Activated naive CD4-positive, alpha-beta T cell treated with anti-CD3 and anti-CD28 coated beads, Interleukin-2, amount 50 U/mL, for 72 hours (primary cell): ENCODE data around the gene TCEAL9. TPM values are rescaled to one million over a fixed set of nuclear protein-coding genes. Genes with fewer than 3 reads are reported as not detected.
"Not testable (repeated sequence)": the region's sequence is repeated elsewhere in the genome, so short reads cannot be mapped to it uniquely, and the experiment has no call there.

Experiments
- ATAC-seq, 2 donors: fragments of 150-1000 bp; cut with Tn5 transposase; 2 replicates each; pipeline ENCODE4 v1.10.0; 2021; ENCODE audit warnings: mild to moderate bottlenecking in 2 of 2, moderate library complexity in 2 of 2
- DNase-seq, 2 donors: peaks; one replicate each; pipeline ENCODE4 v3.0.0; 2021 to 2022; ENCODE audit warnings: low spot score in 2 of 2
- H3K27ac Mint-ChIP-seq, 2 donors: one replicate each; pipeline ENCODE4 v1.8.0; 2022; ENCODE audit warnings: mild to moderate bottlenecking in 2 of 2, mixed read lengths in 2 of 2
- H3K36me3 Mint-ChIP-seq, 2 donors: one replicate each; pipeline ENCODE4 v1.8.0; 2022; ENCODE audit warnings: mixed read lengths in 2 of 2
- H3K9me3 Mint-ChIP-seq, 2 donors: one replicate each; pipeline ENCODE4 v1.8.0; 2022; ENCODE audit warnings: mixed read lengths in 2 of 2
- total RNA-seq, 2 donors: library from RNA; stranded (reverse); gene quantifications; one replicate each; pipeline ENCODE4 v1.2.3, GENCODE V29; 2022

The TCEAL9 gene, protein sequence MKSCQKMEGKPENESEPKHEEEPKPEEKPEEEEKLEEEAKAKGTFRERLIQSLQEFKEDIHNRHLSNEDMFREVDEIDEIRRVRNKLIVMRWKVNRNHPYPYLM
- total RNA-seq: 1 to 10 TPM in 1 of 2 donors, under 1 TPM in 1; 0.80 to 3.2 TPM

DNA sequence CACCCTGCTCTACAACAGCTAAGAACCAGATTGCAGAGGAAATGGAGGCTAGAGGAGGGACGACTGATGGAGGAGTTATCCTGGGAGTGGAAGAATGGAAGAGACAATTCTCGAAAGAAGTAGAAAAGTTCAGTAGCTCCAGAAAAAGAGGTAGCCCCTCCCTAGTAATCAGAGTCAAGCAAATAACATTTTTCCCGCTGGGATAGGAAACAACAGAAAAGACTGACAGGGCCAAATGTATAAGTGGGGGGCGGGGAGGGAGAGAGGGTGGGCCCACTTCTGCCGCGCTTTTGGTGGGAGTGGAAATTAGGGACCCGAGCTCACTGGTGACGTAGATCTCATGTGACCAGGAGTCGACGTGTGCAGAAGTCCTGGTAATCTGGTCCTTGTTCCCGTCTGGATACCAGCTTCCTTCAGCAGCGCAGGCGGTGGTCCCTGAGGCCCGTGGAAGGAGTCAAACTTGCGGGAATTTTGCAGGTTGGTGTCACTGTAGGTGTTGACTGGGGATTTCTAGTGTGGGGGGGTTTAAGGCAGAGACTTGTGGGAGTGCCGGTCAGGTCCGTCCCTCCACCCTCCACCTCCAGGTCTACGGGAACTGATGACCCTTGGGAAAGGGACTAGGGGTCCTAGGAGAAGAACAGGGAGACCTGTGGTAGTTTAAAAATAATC lies at the start of gene TCEAL9:
TCEAL9 (plus strand) TSS at position 377 of the 669 bp plus-strand sequence. CDS start 1,179 bp downstream, outside the sequence.
- H3K27ac Mint-ChIP-seq: peak within 1 kb of the TSS; percentile 27 to 36
- H3K36me3 Mint-ChIP-seq: no peaks in the 10 kb centered on the region
- H3K9me3 Mint-ChIP-seq: no peaks in the 10 kb centered on the region
- ATAC-seq (peak in 1 of 2 donors; percentile 37), DNase-seq (no peak)

DNA sequence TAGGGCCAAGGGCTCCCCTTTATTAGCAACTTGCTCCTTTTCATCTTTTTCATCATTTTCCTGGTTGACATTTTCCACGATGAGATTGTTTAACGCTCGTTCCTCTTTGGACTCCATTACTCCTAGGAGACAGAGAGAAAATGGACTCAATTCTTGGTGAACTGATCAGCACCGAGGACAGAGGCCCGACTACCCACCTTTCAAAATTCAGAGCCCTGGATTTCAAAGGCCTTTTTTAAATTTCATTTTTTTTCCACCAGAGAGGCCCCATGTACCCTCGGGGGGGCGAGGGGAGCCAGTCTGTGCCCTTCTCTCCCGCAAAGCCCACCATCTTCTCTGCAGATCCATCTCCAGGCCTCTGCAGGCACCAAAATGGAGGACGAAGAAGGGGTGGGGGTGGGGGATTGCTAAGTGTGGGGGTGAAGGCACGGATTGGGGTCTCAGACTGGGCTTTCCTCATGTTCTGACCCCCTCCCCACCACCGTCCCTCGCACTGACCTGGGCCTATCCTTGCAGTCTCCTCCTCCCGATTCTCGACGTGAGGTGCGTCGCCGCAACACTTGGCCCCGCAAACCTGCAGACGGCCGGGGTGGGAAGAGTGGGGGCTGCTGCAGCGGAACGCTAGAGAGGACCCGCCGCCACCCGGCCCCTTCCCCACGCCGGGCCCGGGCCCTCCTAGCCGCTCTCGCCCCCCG lies 46.3 kb upstream of the TCEAL9 start:
- DNase-seq (no peak), ATAC-seq (peak; percentile 11 to 14)
- Mint-ChIP-seq H3K36me3 (peaks cover 0 to 5% of the 10 kb centered on the region in 2 donors), H3K27ac (no peak overlapping the region), H3K9me3 (no peaks in the 10 kb centered on the region)

DNA sequence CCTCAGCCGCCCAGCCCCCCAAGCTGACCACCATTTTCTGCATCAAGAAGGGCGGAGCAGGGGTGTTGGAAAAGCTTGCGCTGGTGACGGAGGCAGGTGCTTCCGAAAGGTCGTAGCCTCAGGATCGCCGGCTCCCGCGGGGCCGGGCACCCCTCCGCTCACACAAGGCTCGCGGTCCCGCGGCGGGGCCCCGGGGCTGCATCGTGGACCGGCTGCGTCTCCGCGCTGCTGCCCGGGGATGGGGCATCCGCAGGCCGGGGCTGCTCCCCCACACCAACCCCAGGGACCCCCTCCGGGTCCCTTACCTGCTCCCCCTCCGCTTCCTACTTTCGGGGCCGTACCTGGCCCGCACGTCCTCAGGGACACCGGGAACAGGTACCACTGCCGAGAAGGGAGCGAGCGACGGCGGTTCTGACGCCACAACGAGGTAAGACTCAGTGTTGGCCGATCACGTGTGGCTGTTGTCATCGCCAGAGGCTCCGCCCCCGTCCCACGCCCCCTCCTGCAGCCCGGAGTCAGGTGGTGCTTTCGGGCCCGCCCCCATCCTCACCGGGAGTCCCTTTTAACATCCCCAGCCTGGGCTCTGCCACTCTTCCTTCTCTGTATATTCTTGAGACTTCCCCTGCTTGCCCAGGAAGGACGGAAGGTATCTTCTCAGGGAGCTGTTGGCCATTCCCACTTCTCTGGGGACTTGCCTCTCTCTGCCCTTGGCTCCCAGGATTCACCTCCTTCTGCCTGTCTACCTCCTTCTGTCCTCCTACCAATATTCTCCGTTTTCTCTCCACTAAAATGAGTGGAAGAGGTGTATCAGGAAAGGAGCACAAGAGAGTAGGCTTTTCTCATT lies 45.5 kb upstream of the TCEAL9 start, which contains the start of gene BEX2:
BEX2 (minus strand) TSS at position 436 of the 844 bp plus-strand sequence. CDS start 1,014 bp downstream, outside the sequence.
- peak; percentile 74 to 85 for DNase-seq
- ATAC-seq: peak; percentile 100
- peak within 1 kb of the TSS; percentile 54 to 72 for H3K27ac Mint-ChIP-seq
- H3K9me3 Mint-ChIP-seq: no peaks in the 10 kb centered on the region
- peaks cover 0 to 5% of the 10 kb centered on the region in 2 donors for H3K36me3 Mint-ChIP-seq

DNA sequence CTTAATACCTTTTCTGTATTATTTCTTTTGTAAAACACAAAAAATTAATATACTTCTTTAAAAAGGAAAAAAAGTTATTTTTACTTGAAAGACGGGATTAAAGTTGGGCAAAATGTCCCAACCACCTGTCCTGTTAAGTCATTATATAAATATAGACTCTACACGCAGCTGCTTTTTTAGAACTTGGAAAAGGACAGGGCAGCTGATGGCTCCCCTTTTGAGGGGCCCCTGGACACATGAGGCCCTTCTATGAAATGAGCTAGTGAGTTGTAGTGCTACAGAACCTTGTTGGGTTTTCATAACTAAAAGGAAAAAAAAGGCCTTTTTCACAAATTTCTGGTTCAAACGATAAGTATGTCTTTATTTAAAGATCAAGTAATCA lies 44.9 kb upstream of the TCEAL9 start:
- no peak overlapping the region for H3K27ac Mint-ChIP-seq
- H3K9me3 Mint-ChIP-seq: no peaks in the 10 kb centered on the region
- ATAC-seq: no peak
- DNase-seq: no peak
- H3K36me3 Mint-ChIP-seq: peaks cover 0 to 5% of the 10 kb centered on the region in 2 donors

DNA sequence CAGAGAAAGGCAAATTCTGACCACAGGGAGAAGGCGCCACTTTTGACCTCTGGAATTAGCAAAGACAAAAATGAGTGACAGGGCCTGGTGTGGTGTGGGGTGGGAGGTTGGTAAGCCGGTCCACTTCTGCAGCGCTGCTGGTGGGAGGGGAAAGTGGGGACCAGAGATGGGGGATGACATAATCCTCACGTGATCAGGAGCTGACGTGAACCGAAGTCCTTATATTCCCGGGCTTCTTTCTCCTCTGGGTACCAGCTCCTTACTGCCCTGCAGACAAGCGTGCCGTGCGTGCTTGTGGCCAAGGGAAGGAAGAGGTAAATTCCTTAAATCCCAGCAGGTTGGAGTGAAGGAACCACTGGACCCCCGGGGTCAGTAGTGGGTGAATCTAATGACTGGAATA lies 26.3 kb upstream of the TCEAL9 start, which contains the start of gene TCEAL7:
TCEAL7 (plus strand) TSS at position 249 of the 400 bp plus-strand sequence. CDS start 1,165 bp downstream, outside the sequence.
- ATAC-seq (no peak), DNase-seq (no peak)
- no peaks in the 10 kb centered on the region for H3K9me3 Mint-ChIP-seq
- H3K36me3 Mint-ChIP-seq: no peaks in the 10 kb centered on the region
- no peak within 1 kb of the TSS for H3K27ac Mint-ChIP-seq

DNA sequence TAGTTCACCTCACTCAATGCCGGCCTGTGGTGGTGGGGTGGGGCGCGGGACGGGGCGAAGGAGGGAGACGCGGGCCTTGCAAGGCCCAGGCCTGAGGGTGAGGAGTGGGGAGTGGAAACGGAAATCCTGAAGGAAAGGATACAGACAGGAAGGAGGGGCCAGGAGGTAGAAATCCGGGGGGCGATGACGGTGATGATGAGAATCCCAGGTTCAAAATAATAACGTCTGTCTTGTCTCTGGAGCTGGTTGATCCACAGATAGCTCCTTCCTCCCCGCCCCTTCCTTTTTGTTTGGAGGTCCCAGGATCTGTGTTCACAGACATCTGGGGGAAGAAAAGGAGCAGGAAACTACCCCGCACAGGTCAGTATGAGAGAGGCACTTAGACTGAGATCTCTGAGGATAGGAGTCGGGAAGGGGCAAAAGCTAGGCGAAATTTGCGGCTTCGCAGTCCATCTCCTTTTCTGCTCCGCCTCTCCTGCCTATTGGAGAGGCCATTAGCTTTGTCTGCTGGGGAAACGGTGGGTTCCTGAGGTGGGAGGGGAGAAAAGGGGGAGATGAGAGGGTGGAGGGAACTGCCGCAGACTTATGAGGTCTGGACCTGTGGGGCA lies 25.5 kb upstream of the TCEAL9 start:
- Mint-ChIP-seq H3K9me3 (no peaks in the 10 kb centered on the region), H3K27ac (no peak overlapping the region), H3K36me3 (no peaks in the 10 kb centered on the region)
- DNase-seq (no peak), ATAC-seq (no peak)

DNA sequence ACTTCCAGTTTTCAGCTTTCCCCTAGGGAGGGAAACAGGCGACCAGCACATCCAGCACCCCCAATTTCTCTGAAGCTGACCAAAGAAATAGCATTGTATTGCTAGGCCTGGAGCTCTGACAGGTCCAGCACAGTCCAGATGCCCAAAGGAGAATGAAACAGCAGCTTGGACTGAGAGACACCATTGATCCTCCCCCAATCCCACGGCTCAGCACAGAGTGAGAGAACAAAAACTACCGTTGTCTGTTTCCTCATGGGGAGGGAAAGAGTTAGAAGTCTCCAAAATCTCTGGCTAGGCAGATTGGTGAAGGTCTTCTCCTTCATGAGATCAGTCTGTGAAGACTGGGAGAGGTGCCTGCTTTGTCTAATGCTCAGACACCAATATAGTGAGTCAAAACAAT lies 17.6 kb upstream of the TCEAL9 start:
- Mint-ChIP-seq H3K9me3 (no peaks in the 10 kb centered on the region), H3K27ac (no peak overlapping the region), H3K36me3 (no peaks in the 10 kb centered on the region)
- DNase-seq: no peak
- no peak for ATAC-seq

DNA sequence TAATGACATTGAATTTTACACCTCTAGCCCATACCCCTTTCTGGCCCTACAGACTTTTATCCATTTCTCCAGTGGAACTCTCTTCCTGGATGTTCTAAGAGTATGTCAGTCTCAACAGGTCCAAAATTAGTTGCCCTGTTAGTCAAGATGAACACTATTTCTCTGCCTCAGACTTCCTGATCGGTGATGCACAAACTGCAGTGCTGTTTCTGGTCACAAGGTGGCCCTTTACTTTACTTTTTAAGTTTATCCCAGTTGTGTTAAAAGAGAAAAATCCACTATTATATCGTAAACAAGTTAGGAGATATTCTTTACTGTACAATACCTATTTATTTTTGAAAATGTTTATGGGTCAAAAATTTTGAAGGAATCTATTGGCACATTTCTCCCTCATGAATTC lies 13.2 kb upstream of the TCEAL9 start:
- Mint-ChIP-seq H3K27ac (no peak overlapping the region), H3K9me3 (no peaks in the 10 kb centered on the region), H3K36me3 (no peaks in the 10 kb centered on the region)
- DNase-seq (peak in 1 of 2 donors; percentile 20), ATAC-seq (peak in 1 of 2 donors; percentile 41)

DNA sequence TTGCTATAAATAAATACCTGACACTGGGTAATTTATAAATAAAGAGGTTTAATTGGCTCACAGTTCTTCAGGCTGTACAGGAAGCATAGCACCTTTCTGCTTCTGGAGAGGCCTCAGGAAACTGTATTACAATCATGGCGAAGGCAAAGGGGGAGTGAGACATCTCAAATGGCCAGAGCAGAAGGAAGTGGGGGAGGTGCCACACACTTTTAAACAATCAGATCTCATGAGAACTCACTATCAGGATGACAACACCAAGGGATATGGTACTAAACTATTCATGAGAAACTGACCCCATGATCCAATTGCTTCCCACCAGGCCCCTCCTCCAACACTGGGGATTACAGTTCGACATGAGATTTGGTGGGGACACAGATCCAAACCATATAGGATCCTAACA lies 11.7 kb upstream of the TCEAL9 start:
- H3K27ac Mint-ChIP-seq: no peak overlapping the region
- no peaks in the 10 kb centered on the region for H3K36me3 Mint-ChIP-seq
- no peaks in the 10 kb centered on the region for H3K9me3 Mint-ChIP-seq
- ATAC-seq: no peak
- DNase-seq: no peak

DNA sequence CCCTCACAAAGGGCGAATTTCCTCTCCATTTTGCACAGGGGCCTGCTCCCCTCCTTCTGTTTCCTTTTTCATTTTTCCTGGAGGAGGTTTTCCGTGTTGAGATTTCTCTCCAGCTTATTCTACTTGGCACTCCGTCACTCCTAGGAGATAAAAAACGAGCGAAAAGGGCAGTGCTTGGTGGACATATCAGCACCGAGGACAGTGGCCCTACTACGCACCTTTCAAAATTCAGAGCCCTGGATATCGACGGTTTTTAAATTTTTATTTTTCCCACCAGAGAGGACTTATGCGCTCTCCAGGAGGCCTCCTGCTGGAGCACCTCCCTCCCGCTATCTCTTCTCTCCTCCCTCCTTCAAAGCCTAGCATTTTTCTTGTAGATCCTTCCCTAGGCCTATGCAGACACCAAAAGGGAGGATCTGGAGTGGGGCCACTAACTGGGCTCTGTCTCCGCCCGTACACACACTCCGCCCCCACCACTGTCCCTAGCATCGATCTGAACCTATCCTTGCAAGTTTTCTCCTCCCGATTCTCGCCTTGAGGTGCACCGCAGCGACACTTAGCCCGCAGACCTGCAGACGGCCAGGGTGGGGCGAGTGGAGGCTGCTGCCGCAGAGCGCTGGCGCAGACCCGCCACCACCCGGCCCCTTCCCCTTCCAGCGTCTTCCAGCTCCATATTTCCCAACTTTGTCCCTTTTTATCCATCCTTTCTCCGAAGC lies 8.5 kb upstream of the TCEAL9 start:
- no peak for DNase-seq
- Mint-ChIP-seq H3K36me3 (no peaks in the 10 kb centered on the region), H3K27ac (no peak overlapping the region), H3K9me3 (no peaks in the 10 kb centered on the region)
- no peak for ATAC-seq

DNA sequence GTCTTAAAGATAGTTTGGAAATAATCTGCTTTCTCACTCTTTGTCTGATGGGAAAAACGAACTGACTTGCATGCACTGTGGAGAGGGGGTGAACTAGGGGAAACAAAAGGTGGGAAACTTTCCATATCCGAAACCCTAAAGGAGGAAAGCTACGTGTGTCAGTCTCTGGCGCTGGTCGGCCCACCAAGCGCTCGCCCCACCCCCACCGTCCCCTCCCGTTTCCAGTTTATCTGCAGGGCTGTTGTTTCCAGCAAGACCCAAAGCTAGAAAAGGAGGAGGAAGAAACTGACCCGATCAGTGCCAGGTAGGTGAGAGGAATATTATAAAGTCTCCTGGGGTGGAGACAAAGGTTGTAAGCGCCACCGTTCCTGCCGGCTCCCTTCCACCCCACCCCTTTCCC lies 552 bp downstream of the TCEAL9 start:
- Mint-ChIP-seq H3K27ac (no peak overlapping the region), H3K9me3 (no peaks in the 10 kb centered on the region), H3K36me3 (no peaks in the 10 kb centered on the region)
- DNase-seq (no peak), ATAC-seq (no peak)

DNA sequence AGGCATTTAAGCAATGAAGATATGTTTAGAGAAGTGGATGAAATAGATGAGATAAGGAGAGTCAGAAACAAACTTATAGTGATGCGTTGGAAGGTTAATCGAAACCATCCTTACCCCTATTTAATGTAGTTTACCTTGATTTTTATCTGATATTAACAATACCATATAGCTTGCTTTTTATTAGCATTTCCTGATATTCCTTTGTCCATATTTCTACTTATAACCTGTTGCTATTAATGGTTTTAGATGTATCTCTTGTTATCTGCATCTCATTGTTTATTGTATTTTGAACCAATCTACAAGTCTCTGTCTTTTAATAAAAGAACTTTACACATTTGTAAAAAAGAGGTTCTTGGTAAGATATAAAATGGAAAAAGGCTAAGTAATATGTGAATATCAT lies 1.6 kb downstream of the TCEAL9 start:
- no peaks in the 10 kb centered on the region for H3K9me3 Mint-ChIP-seq
- ATAC-seq: no peak
- no peak overlapping the region for H3K27ac Mint-ChIP-seq
- no peaks in the 10 kb centered on the region for H3K36me3 Mint-ChIP-seq
- DNase-seq: no peak

DNA sequence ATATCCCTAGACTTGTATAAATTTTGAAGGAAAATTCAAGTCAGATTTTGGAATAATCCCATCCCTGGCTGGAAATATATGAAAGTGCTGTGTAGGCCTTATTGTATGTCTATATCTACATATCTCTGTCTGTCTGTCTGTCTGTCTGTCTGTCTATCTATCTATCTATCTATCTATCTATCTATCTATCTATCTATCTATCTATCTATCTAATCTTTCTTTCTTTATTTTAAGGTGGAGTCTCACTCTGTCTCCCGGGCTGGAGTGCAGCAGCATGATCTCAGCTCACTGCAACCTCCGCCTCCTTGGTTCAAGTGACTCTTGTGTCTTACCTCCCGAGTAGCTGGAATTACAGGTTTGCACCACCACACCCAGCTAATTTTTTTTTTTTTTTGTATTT lies 3.3 kb downstream of the TCEAL9 start:
- not testable (repeated sequence) for H3K9me3 Mint-ChIP-seq, DNase-seq, ATAC-seq, H3K36me3 Mint-ChIP-seq, H3K27ac Mint-ChIP-seq

DNA sequence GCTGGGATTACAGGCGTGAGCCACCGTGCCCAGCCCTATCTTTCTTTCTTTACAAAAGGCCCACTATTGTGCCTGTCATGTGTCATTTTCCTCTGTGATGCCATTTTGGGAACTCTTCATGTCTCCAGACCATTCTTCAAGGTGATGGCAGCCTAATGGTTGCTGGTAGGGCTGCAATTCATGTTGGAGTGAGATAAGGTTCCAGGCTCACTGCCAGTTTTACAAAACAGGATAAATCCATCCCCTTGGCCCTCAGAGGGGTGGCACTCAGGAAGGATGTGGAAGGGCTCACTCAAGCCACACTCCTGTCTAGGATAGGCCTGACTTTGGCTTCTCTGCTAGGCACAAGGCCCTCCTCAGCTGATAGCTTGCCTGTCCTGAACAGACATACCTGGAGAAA lies 3.8 kb downstream of the TCEAL9 start:
- ATAC-seq: no peak
- no peaks in the 10 kb centered on the region for H3K36me3 Mint-ChIP-seq
- no peak overlapping the region for H3K27ac Mint-ChIP-seq
- H3K9me3 Mint-ChIP-seq: no peaks in the 10 kb centered on the region
- no peak for DNase-seq

DNA sequence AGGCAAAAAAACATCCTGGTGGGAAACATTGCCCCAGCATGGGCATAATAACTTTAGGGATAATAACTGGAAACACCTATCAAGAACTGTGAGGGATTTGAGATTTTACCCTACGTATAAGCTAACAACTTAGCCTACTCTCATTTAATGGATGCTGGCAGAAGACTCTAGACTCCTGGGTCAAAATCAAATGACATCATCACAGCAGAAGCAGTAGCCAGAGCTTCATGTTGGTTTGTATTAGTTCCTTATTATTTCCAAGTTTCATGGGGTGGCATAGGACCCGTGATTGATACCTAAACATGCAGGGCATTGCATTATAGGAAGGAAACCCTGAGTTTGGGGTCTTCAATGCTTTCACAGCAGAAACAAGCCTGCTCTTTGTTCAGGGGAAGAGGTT lies 4.6 kb downstream of the TCEAL9 start:
- Mint-ChIP-seq H3K9me3 (no peaks in the 10 kb centered on the region), H3K36me3 (no peaks in the 10 kb centered on the region), H3K27ac (no peak overlapping the region)
- ATAC-seq (no peak), DNase-seq (no peak)

DNA sequence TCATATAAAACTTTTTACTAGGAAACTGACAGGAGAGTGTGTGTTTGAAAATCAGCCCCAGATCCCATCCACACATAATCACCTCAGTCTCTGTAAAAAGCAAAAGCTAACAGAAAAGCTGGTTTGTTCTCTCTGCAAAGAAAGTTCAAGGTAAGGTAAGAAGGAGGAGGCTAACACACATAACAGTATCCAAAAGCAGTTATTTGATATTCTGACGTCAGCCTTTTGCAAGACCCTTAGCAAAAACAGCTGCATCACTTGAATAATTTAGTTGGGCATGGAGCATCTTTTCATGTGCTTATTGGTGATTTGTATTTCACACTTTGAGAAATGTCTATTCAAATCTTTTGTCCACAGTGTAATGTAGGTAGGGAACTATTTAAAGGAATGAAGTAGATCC lies 5.5 kb downstream of the TCEAL9 start:
- Mint-ChIP-seq H3K36me3 (no peaks in the 10 kb centered on the region), H3K9me3 (no peaks in the 10 kb centered on the region), H3K27ac (no peak overlapping the region)
- ATAC-seq: no peak
- DNase-seq: no peak
